K562 (cell line): ENCODE measurements around the gene COL11A2. TPM values are rescaled to one million over a fixed set of nuclear protein-coding genes. Genes with fewer than 3 reads are reported as not detected.

Source experiments
- ATAC-seq: fragments of 200-7000 bp; cut with Tn5 transposase; 3 replicates; pipeline ENCODE4 v1.9.1; 2020; ENCODE audit warnings: moderate library complexity
- BruUV-seq: library from RNA; stranded (reverse); fragments of 400-500 nt; replicated peaks from 2 replicates; lab custom pipeline; 2021; lab: Mats Ljungman, UMichigan
- CTCF ChIA-PET: fragments of 300-600 bp; formaldehyde crosslinking; extraction: SDS; loops from one replicate; lab custom pipeline; 2021; ENCODE audit warnings: low intra/inter-chr PET ratio; lab: Yijun Ruan, JAX
- POLR2A ChIA-PET: fragments of 300-600, 350-650 bp; sonication (Branson Sonifier 250); formaldehyde crosslinking; extraction: SDS; loops from one replicate; lab custom pipeline; 2021; ENCODE audit warnings: antibody characterized with exemption, inconsistent platforms; lab: Yijun Ruan, JAX
- DNase-seq, 4 experiments: peaks; one replicate each; pipeline versions ENCODE4 v3.0.0 to v3.0.0-alpha.2; 2011 to 2018; ENCODE audit warnings: low spot score in 3 of 4, mixed read lengths in 3 of 4; ENCODE audit errors: extremely low read depth in 1 of 4
- FAIRE-seq: peaks from 2 replicates; lab custom pipeline; 2011; peaks lifted over from hg19 to GRCh38; lab: Jason Lieb, UNC
- H2AFZ ChIP-seq: 2 replicates; pipeline ENCODE4 v1.6.0; 2011; ENCODE audit warnings: low read depth, low read length, control low read depth, inconsistent platforms
- H3K27ac ChIP-seq: fragments of 200-600 bp; 3 replicates; pipeline ENCODE4 v1.8.0; 2011; ENCODE audit warnings: low read depth, mild to moderate bottlenecking, control low read depth, inconsistent platforms, low read length, moderate library complexity, mixed read lengths; ENCODE audit errors: extremely low read depth
- H3K27me3 ChIP-seq, 2 experiments: fragments of 300-600 bp in 1 of 2; 2 replicates in 1 of 2; 3 replicates in 1 of 2; pipeline versions ENCODE4 v1.6.0 to v1.8.0; 2011; ENCODE audit warnings: inconsistent platforms in 2 of 2, low read length in 2 of 2, mild to moderate bottlenecking in 1 of 2, mixed read lengths in 1 of 2, moderate library complexity in 1 of 2; ENCODE audit not compliant: control insufficient read depth in 2 of 2, insufficient read depth in 2 of 2
- H3K36me3 ChIP-seq: fragments of 300-600 bp; 3 replicates; pipeline ENCODE4 v1.8.0; 2011; ENCODE audit warnings: mild to moderate bottlenecking, low read length, inconsistent platforms; ENCODE audit not compliant: control insufficient read depth, insufficient read depth
- H3K4me1 ChIP-seq, 2 experiments: fragments of 200-600 bp in 1 of 2; replicated peaks in 1 of 2; 2 replicates in 1 of 2; 3 replicates in 1 of 2; pipeline versions ENCODE4 v1.5.1 to v1.8.0; 2011; ENCODE audit warnings: inconsistent platforms in 2 of 2, low read length in 2 of 2, mild to moderate bottlenecking in 1 of 2, mixed read lengths in 1 of 2, moderate library complexity in 1 of 2; ENCODE audit not compliant: control insufficient read depth in 2 of 2, insufficient read depth in 2 of 2
- H3K4me2 ChIP-seq: 2 replicates; pipeline ENCODE4 v1.6.1; 2011; ENCODE audit warnings: low read length, control low read depth, inconsistent platforms, mixed read lengths; ENCODE audit not compliant: insufficient read depth
- H3K4me3 ChIP-seq: fragments of 200-600 bp; sonication (generic), shearing (Covaris generic); 2 replicates; pipeline ENCODE4 v1.5.1; 2016; ENCODE audit warnings: control low read depth, inconsistent platforms
- H3K79me2 ChIP-seq: fragments of 200-600 bp; 3 replicates; pipeline ENCODE4 v1.8.0; 2011; ENCODE audit warnings: low read length, inconsistent platforms; ENCODE audit not compliant: control insufficient read depth, insufficient read depth
- H3K9ac ChIP-seq, 2 experiments: 2 replicates each; pipeline versions ENCODE4 v1.6.0 to v1.6.1; 2011; ENCODE audit warnings: low read depth in 2 of 2, low read length in 2 of 2, control low read depth in 1 of 2, inconsistent platforms in 1 of 2, mild to moderate bottlenecking in 1 of 2, mixed read lengths in 1 of 2; ENCODE audit not compliant: insufficient read depth in 1 of 2
- H3K9me1 ChIP-seq: one replicate; pipeline ENCODE4 v1.6.0; 2011; ENCODE audit warnings: inconsistent platforms, mild to moderate bottlenecking, low read length, moderate library complexity; ENCODE audit not compliant: control insufficient read depth, insufficient read depth
- H3K9me3 ChIP-seq: replicated peaks from 2 replicates; pipeline ENCODE4 v1.5.1; 2011; ENCODE audit warnings: low read depth, low read length, inconsistent platforms; ENCODE audit not compliant: control insufficient read depth, insufficient read depth
- H4K20me1 ChIP-seq: replicated peaks from 2 replicates; pipeline ENCODE4 v1.6.1; 2011; ENCODE audit warnings: low read length, inconsistent platforms, mixed read lengths; ENCODE audit not compliant: control insufficient read depth, insufficient read depth
- AFF4 ChIP-seq: sonication (generic); formaldehyde crosslinking; IDR thresholded peaks from 2 replicates; pipeline ENCODE4 v1.8.0; 2023; ENCODE audit warnings: mild to moderate bottlenecking, missing genetic modification reagents
- ARID2 ChIP-seq: fragments of 450-650 bp; IDR thresholded peaks from 2 replicates; pipeline ENCODE4 v1.6.1; 2017; ENCODE audit warnings: antibody characterized with exemption, mild to moderate bottlenecking
- BRD4 ChIP-seq: fragments of 200-600 bp; sonication (generic); IDR thresholded peaks from 2 replicates; pipeline ENCODE4 v1.6.1; 2017; ENCODE audit warnings: inconsistent platforms
- BRF2 ChIP-seq: IDR thresholded peaks from 3 replicates; pipeline ENCODE4 v1.6.1; 2011; ENCODE audit warnings: borderline replicate concordance, mild to moderate bottlenecking; ENCODE audit not compliant: insufficient read length, insufficient read depth
- CGGBP1 ChIP-seq: fragments of 250-450 bp; sonication (Bioruptor Pico); IDR thresholded peaks from 2 replicates; pipeline ENCODE4 v1.9.0; 2021; ENCODE audit warnings: mild to moderate bottlenecking
- CREM ChIP-seq: IDR thresholded peaks from 2 replicates; pipeline ENCODE4 v1.6.1; 2014; ENCODE audit warnings: antibody characterized with exemption, low read depth
- EP400 ChIP-seq: fragments of 450-650 bp; IDR thresholded peaks from 2 replicates; pipeline ENCODE4 v1.6.1; 2017; ENCODE audit warnings: antibody characterized with exemption, mild to moderate bottlenecking, moderate library complexity
- GATAD2A ChIP-seq: fragments of 450-650 bp; IDR thresholded peaks from 2 replicates; pipeline ENCODE4 v1.6.1; 2017
- PATZ1 ChIP-seq: fragments of 250-450 bp; sonication (Bioruptor Pico); IDR thresholded peaks from 2 replicates; pipeline ENCODE4 v1.5.0; 2020; ENCODE audit warnings: mild to moderate bottlenecking, borderline replicate concordance
- PPARD ChIP-seq: fragments of 250-450 bp; sonication (Bioruptor Pico); IDR thresholded peaks from 2 replicates; pipeline ENCODE4 v1.8.0; 2022; ENCODE audit warnings: inconsistent platforms, mild to moderate bottlenecking, moderate library complexity
- SIX5 ChIP-seq, 2 experiments: IDR thresholded peaks; 2 replicates each; pipeline ENCODE4 v1.6.1; 2011; ENCODE audit warnings: low read length in 2 of 2, borderline replicate concordance in 1 of 2, low read depth in 1 of 2, mild to moderate bottlenecking in 1 of 2, moderate library complexity in 1 of 2; ENCODE audit not compliant: insufficient read depth in 1 of 2
- SPI1 ChIP-seq: IDR thresholded peaks from 2 replicates; pipeline ENCODE4 v1.6.1; 2011; ENCODE audit warnings: low read depth, low read length, control low read depth, borderline replicate concordance
- SRSF9 ChIP-seq: fragments of 200-400 bp; formaldehyde crosslinking; IDR thresholded peaks from 2 replicates; pipeline ENCODE4 v1.6.1; 2017; ENCODE audit warnings: low read depth, low read length, borderline replicate concordance
- TCFL5 ChIP-seq: fragments of 250-450 bp; sonication (Bioruptor Pico); conservative IDR thresholded peaks from 2 replicates; pipeline ENCODE4 v1.6.1; 2021; ENCODE audit warnings: mild to moderate bottlenecking, moderate library complexity, matching md5 sums
- XRCC3 ChIP-seq: fragments of 450-650 bp; IDR thresholded peaks from 2 replicates; pipeline ENCODE4 v1.6.1; 2017; ENCODE audit warnings: mild to moderate bottlenecking, moderate library complexity
- WGBS: fragments of 100-300 bp; shearing (Covaris generic); methylation state at CpG from one replicate; pipeline ENCODE4 v1.1.6; 2016; ENCODE audit warnings: low coverage, mixed read lengths; ENCODE audit not compliant: insufficient coverage; ENCODE audit errors: missing lambda C conversion rate; 5-methylcytosine and 5-hydroxymethylcytosine counted together
- in situ Hi-C: fragments of 300-500 bp; cut with MboI; formaldehyde crosslinking; loops from 4 replicates; pipeline ENCODE4 v1.15.0; 2018; ENCODE audit warnings: inconsistent platforms, mixed read lengths
- intact Hi-C: fragments of 100-400 bp; cut with micrococcal nuclease; formaldehyde crosslinking; loops from 2 replicates; pipeline ENCODE4 v1.14.2; 2022
- polyA plus RNA-seq, 8 experiments: library from polyadenylated mRNA; depleted of rRNA in 4 of 8; stranded (reverse) in 5 of 8; unstranded in 3 of 8; fragments of >200 nt; fragmentation: Nextera tagmentation in 2 of 8; fragmentation: Illumina TruSeq in 1 of 8; extraction: Ambion mirVana in 2 of 8; extraction: Trizol in 1 of 8; gene quantifications; 2 replicates each; pipeline versions ENCODE4 v1.2.1 to v1.2.3, GENCODE V29; 2011 to 2014; ENCODE audit warnings: inconsistent platforms in 1 of 8, missing spikeins in 1 of 8
- total RNA-seq, 7 experiments: library from RNA; depleted of rRNA in 6 of 7; stranded (reverse); fragments of >200 nt in 6 of 7; fragmentation: Illumina TruSeq in 2 of 7; extraction: Trizol in 2 of 7; gene quantifications; 2 replicates each; pipeline versions ENCODE4 v1.2.1 to v1.2.3, GENCODE V29; 2011 to 2021; ENCODE audit warnings: low replicate concordance in 1 of 7

The COL11A2 gene
- total and polyA plus RNA-seq, 9 of the 15 experiments (the other 6 are each of a cell fraction or from before 2014, with no cell fraction given) = 0.04 to 0.35 (median 0.09) TPM; not detected in 1

- peaks cover 4 to 17% of the 10 kb centered on the region in 2 experiments; a peak in 3 of 5 replicates for H3K27me3 ChIP-seq
- no peak for FAIRE-seq
- no peaks in the 10 kb centered on the region for H3K36me3 ChIP-seq
- peak in 1 of 4 experiments; percentile 5 for DNase-seq
- in situ Hi-C loops (no loop called here), intact Hi-C loops (no loop called here)
- no TSS peak for BruUV-seq
- no peak overlapping the region for H3K9ac ChIP-seq
- no peaks in the 10 kb centered on the region for H4K20me1 ChIP-seq
- H2AFZ ChIP-seq = no peak overlapping the region
- no peak for ATAC-seq
- WGBS = 4% methylated on average over 6 of the region's 6 CpGs
- no peaks in the 10 kb centered on the region for H3K9me3 ChIP-seq
- ChIA-PET CTCF (interaction anchor here (0.7 kb wide), 1 partner anchor 16 kb away, joined by 4 read pairs; no protein-coding TSS in a partner anchor), POLR2A (no interaction called here)
- peaks cover under 1 to 6% of the 10 kb centered on the region in 2 experiments; a peak in 3 of 5 replicates for H3K4me1 ChIP-seq
- H3K4me3 ChIP-seq = no peak overlapping the region
- H3K27ac ChIP-seq = no peak overlapping the region
- no peak overlapping the region for H3K4me2 ChIP-seq
- H3K9me1 ChIP-seq = no peaks in the 10 kb centered on the region
- H3K79me2 ChIP-seq = no peaks in the 10 kb centered on the region
- no peak for TF ChIP-seq PATZ1 (CRISPR knock-in tag)
- TF ChIP-seq GATAD2A = no peak
- no peak for TF ChIP-seq PPARD (CRISPR knock-in tag)
- no peak for TF ChIP-seq ARID2
- no peak for TF ChIP-seq CREM
- TF ChIP-seq AFF4 (CRISPR knock-in tag) = no peak
- no peak for TF ChIP-seq SPI1
- TF ChIP-seq BRF2 = no peak
- no peak for TF ChIP-seq SRSF9
- TF ChIP-seq EP400 = no peak
- TF ChIP-seq CGGBP1 = no peak
- TF ChIP-seq SIX5 (IDR thresholded peaks at IDR 0.05; ENCODE audit: borderline replicate concordance in 1 of 2, insufficient read depth in 1 of 2, low read depth in 1 of 2, low read length in 2 of 2) = no peak
- no peak for TF ChIP-seq TCFL5
- no peak for TF ChIP-seq BRD4
- TF ChIP-seq XRCC3 = no peak
Observed at GRCh38 chr6:33156561-33156960, 35.7 kb downstream of the COL11A2 start.
